Mucosa of rectum (tissue), 2 donors: ENCODE data around the gene ZMYND8.
"Not testable (repeated sequence)": the region's sequence is repeated elsewhere in the genome, so short reads cannot be mapped to it uniquely, and the experiment has no call there.

Source experiments
- H3K27ac ChIP-seq, 2 donors: one replicate each; pipeline ENCODE4 v1.7.0; 2013; ENCODE audit warnings: inconsistent platforms in 2 of 2, low read depth in 2 of 2, low read length in 2 of 2
- H3K27me3 ChIP-seq, 2 donors: one replicate each; pipeline ENCODE4 v1.7.0; 2013; ENCODE audit warnings: low read length in 2 of 2; ENCODE audit not compliant: control insufficient read depth in 2 of 2, insufficient read depth in 2 of 2
- H3K36me3 ChIP-seq, 2 donors: one replicate each; pipeline ENCODE4 v1.7.0; 2013; ENCODE audit warnings: low read length in 2 of 2; ENCODE audit not compliant: control insufficient read depth in 2 of 2, insufficient read depth in 2 of 2
- H3K4me1 ChIP-seq, 2 donors: one replicate each; pipeline ENCODE4 v1.7.0; 2013; ENCODE audit warnings: low read length in 2 of 2, mild to moderate bottlenecking in 1 of 2; ENCODE audit not compliant: control insufficient read depth in 2 of 2, insufficient read depth in 2 of 2
- H3K4me3 ChIP-seq, 2 donors: one replicate each; pipeline ENCODE4 v1.7.0; 2013; ENCODE audit warnings: low read length in 2 of 2
- H3K9ac ChIP-seq, 2 donors: one replicate each; pipeline ENCODE4 v1.7.0; 2013; ENCODE audit warnings: low read length in 2 of 2, low read depth in 1 of 2, mild to moderate bottlenecking in 1 of 2
- H3K9me3 ChIP-seq, 2 donors: one replicate each; pipeline ENCODE4 v1.7.0; 2013; ENCODE audit warnings: low read length in 2 of 2; ENCODE audit not compliant: control insufficient read depth in 2 of 2
- donor health status: healthy.
- donor health status: Normal muscosa, but diverticular disease.

The ZMYND8 gene

DNA sequence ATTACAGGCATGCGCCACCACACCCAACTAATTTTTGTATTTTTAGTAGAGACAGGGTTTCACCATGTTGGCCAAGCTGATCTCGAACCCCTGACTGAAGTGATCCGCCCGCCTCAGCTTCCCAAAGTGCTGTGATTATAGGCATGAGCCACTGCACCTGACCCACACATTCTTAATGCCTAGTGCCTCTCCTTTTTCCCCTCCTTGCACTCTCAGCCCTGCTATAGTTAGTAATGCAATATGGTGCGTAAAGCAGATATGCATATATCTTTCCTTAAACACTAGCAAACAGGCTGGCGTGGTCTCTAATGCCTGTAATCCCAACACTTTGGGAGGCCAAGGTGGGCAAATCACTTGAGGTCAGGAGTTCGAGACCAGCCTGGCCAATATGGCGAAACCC is 68.0 kb downstream of the ZMYND8 start:
- H3K4me3 ChIP-seq, H3K9ac ChIP-seq, H3K4me1 ChIP-seq, H3K27me3 ChIP-seq, H3K27ac ChIP-seq, H3K9me3 ChIP-seq: not testable (repeated sequence)
- H3K36me3 ChIP-seq, result peaks cover 58 to 71% of the 10 kb centered on the region in 2 donors

DNA sequence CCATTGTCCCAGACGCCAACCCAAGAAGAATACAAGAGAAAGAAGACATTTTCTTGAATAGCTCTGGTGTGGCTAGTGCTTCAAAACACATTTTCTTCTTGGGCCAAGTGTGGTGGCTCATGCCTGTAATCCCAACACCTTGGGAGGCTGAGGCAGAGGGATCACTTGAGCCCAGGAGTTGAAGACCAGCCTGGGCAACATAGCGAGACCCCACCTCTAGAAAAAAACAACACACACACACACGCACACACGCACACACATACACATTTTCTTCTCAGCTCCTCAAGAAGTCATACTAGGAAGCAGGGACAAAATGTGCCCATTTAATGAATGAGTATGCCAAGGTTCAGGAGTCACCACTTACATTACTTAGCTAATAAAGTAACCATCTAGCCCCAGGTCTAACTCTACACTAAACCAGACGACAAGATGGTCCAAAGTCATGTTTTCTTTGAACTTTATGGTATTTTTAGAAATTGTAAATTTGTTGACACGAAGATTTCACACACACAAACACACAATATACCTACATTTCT is 68.8 kb downstream of the ZMYND8 start:
- Histone ChIP-seq H3K9ac (no peak overlapping the region), H3K36me3 (peaks cover 59 to 75% of the 10 kb centered on the region in 2 donors), H3K4me1 (no peaks in the 10 kb centered on the region), H3K27me3 (no peaks in the 10 kb centered on the region), H3K9me3 (no peaks in the 10 kb centered on the region), H3K4me3 (no peak overlapping the region), H3K27ac (no peak overlapping the region)

DNA sequence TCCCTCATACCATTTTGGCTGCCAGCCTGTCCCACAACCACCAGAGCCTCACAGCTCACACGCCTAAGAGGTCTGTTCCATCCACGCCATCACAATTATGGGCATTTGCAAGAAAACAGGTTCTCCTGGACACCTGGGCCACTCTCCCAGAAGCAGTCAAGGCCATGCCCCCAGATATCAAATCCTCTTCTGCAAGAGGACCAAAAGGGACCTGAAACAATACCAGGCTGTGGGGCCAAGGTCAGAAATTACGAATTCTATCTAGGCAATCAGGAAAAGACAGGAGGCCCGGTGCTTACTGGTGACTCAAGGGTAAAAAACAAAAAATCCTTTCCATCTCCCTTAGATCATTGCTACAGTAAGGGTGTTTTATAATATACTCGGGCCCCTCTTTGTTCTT is 69.8 kb downstream of the ZMYND8 start:
- no peaks in the 10 kb centered on the region for H3K4me1 ChIP-seq
- no peak overlapping the region for H3K27ac ChIP-seq
- H3K4me3 ChIP-seq, result no peak overlapping the region
- H3K9ac ChIP-seq, result no peak overlapping the region
- peaks cover 66 to 74% of the 10 kb centered on the region in 2 donors for H3K36me3 ChIP-seq
- no peaks in the 10 kb centered on the region for H3K27me3 ChIP-seq
- H3K9me3 ChIP-seq, result no peaks in the 10 kb centered on the region

DNA sequence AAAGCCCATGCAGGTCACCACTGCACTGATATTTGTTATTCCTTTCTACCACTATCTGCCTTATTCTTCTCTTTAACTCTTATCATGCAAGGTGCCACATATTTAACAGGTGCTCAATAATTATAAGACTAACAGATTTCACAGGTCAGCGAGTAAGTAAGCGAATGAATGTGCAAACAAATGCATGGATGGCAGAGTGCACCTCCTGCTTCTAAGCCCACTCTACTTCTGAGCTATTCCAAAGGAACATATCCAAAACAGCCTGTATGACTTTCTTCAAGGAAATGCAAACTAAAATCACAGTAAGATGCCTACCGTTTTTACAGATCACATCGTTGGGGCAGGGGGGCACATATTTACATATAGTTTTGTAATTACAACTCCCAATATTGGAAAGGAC is 71.3 kb downstream of the ZMYND8 start:
- H3K9me3 ChIP-seq, result no peaks in the 10 kb centered on the region
- H3K36me3 ChIP-seq, result peaks cover 71 to 77% of the 10 kb centered on the region in 2 donors
- H3K27ac ChIP-seq, result no peak overlapping the region
- no peak overlapping the region for H3K9ac ChIP-seq
- no peak overlapping the region for H3K4me3 ChIP-seq
- H3K27me3 ChIP-seq, result no peaks in the 10 kb centered on the region
- no peaks in the 10 kb centered on the region for H3K4me1 ChIP-seq

DNA sequence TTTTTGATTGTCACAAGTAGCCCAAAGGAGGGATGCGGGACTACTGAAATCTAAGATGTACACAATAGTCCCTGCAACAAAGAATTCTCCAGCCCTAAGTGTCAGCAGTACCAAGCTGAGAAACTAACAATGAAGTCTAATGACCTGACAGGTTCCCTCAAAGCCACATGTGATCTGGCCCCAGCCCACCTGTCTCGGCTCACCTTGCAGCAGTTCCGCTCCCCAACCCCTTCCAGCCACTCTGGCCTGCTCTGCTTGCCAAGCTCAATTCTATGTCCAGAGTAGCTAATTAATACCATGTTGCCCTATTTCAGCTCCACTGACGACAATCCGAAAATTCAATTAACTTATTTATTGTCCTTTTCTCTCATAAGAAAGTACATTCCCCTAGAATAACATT is 72.1 kb downstream of the ZMYND8 start:
- Histone ChIP-seq H3K9ac (no peak overlapping the region), H3K27ac (no peak overlapping the region), H3K36me3 (peaks cover 63 to 74% of the 10 kb centered on the region in 2 donors)

DNA sequence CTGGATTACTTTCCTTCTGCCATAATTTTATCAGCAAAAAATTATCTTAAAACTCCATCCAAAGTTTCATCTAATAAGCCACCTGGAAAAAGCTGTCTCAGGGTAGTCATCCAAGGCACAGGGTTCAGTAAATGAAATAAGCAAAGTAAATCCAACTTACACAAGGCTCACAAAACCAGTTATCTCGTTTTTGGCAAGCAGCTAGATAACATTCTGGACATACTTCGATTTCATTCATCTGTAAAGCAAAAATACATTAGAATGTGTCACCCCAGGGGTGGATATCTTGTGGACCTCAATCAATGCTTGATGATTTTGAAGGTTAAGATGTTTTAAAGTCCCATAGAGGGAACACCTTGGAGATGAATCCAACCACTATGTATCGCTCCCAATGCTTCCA is 73.1 kb downstream of the ZMYND8 start:
- no peak overlapping the region for H3K9ac ChIP-seq
- H3K4me3 ChIP-seq, result no peak overlapping the region
- H3K4me1 ChIP-seq, result no peaks in the 10 kb centered on the region
- H3K27ac ChIP-seq, result no peak overlapping the region
- no peaks in the 10 kb centered on the region for H3K27me3 ChIP-seq
- H3K9me3 ChIP-seq, result no peaks in the 10 kb centered on the region
- peaks cover 58 to 70% of the 10 kb centered on the region in 2 donors for H3K36me3 ChIP-seq

More for the DNA sequence above, 72.1 kb downstream of the ZMYND8 start:
- Histone ChIP-seq H3K9me3 (no peaks in the 10 kb centered on the region), H3K4me1 (no peaks in the 10 kb centered on the region), H3K27me3 (no peaks in the 10 kb centered on the region), H3K4me3 (no peak overlapping the region)

DNA sequence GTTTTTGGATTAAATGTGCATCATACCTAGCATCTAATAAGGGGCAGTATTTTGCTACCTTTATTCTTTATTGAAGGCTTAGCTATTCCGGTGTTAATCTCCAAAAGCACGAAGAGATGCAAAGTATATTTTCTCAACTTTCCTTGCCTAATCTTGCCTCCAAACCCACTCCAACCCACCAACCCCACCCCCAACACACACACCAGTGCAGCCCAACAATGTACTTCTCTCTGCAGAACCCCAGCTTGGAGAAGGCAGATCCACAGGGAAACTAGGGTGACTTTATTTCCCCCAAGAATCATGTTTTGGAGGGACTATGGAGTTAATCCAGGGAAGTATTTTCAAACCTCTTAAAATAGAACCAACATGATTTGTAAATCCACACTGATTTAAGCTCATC is 73.6 kb downstream of the ZMYND8 start:
- Histone ChIP-seq H3K9ac (no peak overlapping the region), H3K27me3 (no peaks in the 10 kb centered on the region), H3K36me3 (peaks cover 55 to 67% of the 10 kb centered on the region in 2 donors), H3K4me1 (no peaks in the 10 kb centered on the region), H3K27ac (no peak overlapping the region), H3K9me3 (no peaks in the 10 kb centered on the region), H3K4me3 (no peak overlapping the region)

DNA sequence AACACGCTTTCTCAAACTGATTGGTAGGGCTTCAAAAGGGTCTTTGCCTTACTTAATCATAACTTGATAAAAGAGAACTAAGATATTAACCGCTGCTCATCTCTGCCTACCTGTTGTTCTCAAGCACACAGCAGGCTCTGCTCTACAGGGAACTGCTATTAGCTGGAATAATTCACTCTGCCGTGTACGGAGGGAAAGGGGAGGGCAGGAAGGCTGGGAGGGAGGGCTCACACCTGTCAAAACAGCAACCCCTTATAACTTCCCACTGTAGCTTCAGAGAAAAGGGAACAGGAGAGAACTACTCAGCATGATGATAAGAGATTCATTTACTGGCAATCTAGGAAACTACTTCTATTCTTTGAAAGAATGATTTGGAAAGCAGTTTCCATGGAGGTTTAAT is 75.1 kb downstream of the ZMYND8 start:
- Histone ChIP-seq H3K9ac (no peak overlapping the region), H3K36me3 (peaks cover 45 to 60% of the 10 kb centered on the region in 2 donors), H3K27me3 (no peaks in the 10 kb centered on the region), H3K27ac (no peak overlapping the region), H3K4me3 (no peak overlapping the region), H3K4me1 (no peaks in the 10 kb centered on the region), H3K9me3 (no peaks in the 10 kb centered on the region)

DNA sequence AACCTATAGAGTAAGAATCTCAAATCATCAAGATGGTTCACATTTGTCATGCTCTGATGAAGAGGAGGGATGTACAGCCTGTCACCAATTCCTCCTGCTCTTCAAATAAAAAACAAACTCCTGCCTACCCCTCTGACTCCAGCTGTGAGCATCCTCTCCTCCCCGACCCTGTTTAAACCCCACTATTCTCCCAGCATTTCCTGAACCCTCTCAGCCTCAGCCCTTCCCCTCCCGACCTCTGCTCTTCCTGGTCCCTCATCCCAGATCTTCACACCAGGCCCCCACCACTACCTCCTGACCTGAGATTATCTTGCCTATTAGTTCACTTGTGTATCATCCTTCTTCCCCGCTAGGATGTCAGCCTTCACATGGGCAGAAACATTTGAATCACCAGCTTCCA is 75.8 kb downstream of the ZMYND8 start:
- no peaks in the 10 kb centered on the region for H3K27me3 ChIP-seq
- no peak overlapping the region for H3K27ac ChIP-seq
- H3K4me3 ChIP-seq, result no peak overlapping the region
- no peak overlapping the region for H3K9ac ChIP-seq
- no peaks in the 10 kb centered on the region for H3K9me3 ChIP-seq
- peaks cover 50 to 64% of the 10 kb centered on the region in 2 donors for H3K36me3 ChIP-seq
- no peaks in the 10 kb centered on the region for H3K4me1 ChIP-seq

DNA sequence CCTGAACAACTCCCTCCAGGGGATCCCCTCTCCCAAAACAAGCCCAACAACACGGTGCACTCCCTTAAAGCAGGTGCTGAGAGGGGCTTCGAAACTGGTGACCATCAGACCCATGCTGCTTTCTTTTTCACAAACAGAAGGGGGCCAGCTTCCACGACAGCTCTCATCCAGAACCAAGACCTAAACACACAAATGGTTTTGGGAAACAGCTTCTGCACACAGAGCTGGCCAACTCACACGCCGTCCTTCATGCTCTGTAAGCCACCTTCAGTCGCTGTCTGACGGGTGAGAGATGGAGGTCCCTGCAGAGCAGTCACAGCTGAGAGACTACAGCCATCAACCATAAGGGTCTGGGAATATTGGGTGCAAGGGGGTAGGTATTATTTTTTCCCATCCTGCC is 76.3 kb downstream of the ZMYND8 start:
- Histone ChIP-seq H3K36me3 (peaks cover 52 to 62% of the 10 kb centered on the region in 2 donors), H3K9ac (no peak overlapping the region), H3K9me3 (no peaks in the 10 kb centered on the region), H3K4me3 (no peak overlapping the region), H3K27ac (no peak overlapping the region), H3K27me3 (no peaks in the 10 kb centered on the region), H3K4me1 (no peaks in the 10 kb centered on the region)

DNA sequence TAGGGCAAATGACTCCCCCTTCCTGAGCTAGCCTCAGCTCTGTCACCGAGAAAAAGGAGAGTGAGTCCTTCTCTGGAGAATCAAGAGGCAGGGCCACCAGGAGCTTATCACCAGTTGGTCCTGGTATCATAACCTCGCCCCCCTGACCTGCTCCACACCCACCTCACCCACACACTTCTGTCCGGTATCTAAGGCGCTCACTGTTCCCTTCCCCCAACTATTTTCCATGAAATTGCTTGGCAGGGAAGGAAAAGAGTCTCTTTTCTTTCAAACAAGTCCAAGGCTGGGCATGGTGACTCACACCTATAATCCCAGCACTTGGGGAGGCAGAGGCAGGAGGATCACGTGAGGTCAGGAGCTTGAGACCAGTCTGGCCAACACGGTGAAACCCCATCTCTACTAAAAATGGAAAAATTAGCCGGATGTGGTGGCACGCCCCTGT is 77.6 kb downstream of the ZMYND8 start:
- Histone ChIP-seq H3K27me3 (no peaks in the 10 kb centered on the region), H3K27ac (no peak overlapping the region), H3K4me1 (no peaks in the 10 kb centered on the region), H3K9ac (no peak overlapping the region), H3K36me3 (peaks cover 43 to 59% of the 10 kb centered on the region in 2 donors), H3K4me3 (no peak overlapping the region), H3K9me3 (no peaks in the 10 kb centered on the region)
